ENCODE measurements around the gene SMAD3.

Gene SMAD3

GRCh38 chr15:67180514-67181191 is 115.3 kb downstream of the SMAD3 start:
- no peak for DNase-seq (ENCODE audit: low read depth)

GRCh38 chr15:67181221-67181639 is 115.8 kb downstream of the SMAD3 start:
- no peak for DNase-seq (ENCODE audit: low read depth)

GRCh38 chr15:67183443-67184169 is 118.2 kb downstream of the SMAD3 start:
- DNase-seq (ENCODE audit: low read depth): peak; percentile 88

DNA sequence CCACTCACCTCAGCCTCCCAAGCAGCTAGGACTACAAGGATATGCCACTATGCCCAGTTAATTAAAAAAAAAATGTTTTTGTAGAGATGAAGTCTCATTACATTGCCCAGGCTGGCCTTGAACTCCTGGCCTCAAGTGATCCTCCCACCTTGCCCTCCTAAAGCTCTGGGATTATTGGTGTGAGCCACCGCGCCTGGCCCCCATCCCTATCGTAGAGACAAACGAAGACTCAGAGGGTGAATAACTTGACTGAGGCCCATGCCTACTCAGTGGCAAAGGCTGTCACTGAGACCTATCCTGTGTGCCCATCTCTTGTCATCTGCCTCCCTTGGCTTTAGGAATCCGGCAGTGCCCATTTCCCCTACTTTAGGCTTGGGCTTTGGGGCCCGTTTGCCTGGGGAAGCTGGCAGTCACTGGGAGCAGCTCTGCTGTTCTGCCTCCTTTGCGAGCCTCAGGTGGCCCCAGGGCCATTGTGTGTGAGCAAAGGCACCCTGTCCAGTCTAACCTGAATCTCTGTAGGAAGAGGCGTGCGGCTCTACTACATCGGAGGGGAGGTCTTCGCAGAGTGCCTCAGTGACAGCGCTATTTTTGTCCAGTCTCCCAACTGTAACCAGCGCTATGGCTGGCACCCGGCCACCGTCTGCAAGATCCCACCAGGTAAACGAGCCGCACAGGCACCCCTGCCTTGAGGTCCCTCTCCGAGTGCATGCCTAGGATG is 119.0 kb downstream of the SMAD3 start:
- no peak for DNase-seq (ENCODE audit: low read depth)

DNA sequence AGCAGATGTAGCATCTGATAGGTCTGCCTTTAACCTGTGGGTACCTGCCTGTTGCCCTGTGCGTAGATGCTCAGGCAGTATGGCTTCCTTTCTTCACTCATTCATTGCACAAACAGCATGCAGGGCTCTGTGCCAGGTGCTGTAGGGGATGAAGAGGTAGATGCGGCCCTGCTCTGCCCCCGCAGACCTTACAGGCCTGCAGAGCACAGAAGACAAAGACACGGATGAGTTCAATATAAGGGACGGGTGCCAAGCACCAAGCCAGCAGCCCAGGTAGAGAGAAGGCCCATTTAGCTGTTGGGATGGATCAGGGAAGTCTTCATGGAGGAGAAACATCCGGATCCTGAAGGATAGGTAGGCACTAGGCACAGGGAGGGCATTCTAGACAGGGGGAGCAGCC is 119.6 kb downstream of the SMAD3 start:
- DNase-seq (ENCODE audit: low read depth): no peak

DNA sequence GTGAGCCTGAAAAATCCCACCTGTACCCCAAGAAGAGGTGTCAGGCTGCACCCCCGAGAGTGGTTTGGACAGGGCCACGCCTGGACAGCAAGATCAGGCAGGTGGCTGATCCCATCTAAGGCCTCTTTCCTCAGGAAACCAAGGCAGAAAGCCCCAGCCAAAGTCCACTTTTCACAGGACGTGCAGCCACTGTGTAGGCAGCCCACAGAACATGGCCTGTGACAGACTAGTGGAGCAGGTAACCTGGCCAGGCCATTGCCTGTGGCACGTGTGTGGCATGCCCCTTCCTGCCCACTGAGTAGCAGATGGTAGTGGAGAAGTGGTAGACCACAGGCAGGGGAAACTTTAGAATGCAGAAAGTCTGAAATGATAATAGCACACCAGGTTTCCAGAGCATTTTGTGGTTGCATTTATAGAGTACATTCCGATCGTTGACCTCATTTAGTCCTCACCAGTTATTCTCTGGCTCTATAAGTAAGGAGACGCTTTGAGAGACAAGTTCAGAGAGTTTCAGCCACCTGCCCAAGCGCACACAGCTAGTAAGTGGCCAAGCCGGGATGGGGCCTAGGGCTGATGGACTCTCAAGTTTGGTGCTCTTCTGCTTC is 120.3 kb downstream of the SMAD3 start:
- no peak for DNase-seq (ENCODE audit: low read depth)

- DNase-seq (ENCODE audit: low read depth): no peak
Observed at GRCh38 chr15:67186226-67186649, 120.8 kb downstream of the SMAD3 start.

- DNase-seq (ENCODE audit: low read depth): no peak
Observed at GRCh38 chr15:67186688-67187087, 121.3 kb downstream of the SMAD3 start.

GRCh38 chr15:67187351-67187854 is 122.0 kb downstream of the SMAD3 start:
- DNase-seq (ENCODE audit: low read depth): no peak

GRCh38 chr15:67188551-67189218 is 123.3 kb downstream of the SMAD3 start:
- peak; percentile 81 for DNase-seq (ENCODE audit: low read depth)

DNA sequence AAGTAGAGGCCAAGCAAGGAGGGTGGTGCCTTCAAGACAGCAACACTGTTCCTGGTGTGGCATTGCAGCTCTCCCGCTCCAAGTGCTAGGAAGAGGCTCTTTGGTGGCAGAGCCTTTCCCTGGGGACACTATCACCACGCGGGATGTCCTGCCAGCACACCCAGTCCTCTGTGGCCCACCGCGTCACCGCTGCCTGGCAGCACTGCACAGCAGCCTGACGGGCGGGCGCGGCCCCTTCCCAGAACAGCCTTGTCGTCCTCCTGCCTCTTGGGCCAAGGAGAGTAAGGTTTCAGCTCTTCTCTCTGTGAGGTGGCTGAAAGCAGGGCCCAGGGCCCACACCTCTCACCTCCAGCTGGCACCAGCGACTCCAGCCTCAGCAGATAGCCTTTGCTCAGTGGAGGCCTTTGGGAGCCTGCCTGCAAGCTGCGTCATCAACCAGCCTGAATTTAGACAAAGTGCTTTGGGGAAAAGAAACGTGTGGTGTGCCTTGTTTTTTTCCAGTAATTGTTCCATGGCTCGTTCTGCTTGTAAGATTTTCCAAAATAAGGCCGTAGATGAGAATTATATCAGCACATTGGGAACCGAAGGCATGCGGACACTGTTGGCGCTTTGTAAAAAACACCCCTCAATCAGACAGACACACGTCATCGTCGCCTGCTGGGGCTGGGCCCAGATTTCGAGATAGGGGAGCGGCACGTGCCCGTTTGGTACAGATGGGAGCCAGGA is 124.1 kb downstream of the SMAD3 start:
- no peak for DNase-seq (ENCODE audit: low read depth)

DNA sequence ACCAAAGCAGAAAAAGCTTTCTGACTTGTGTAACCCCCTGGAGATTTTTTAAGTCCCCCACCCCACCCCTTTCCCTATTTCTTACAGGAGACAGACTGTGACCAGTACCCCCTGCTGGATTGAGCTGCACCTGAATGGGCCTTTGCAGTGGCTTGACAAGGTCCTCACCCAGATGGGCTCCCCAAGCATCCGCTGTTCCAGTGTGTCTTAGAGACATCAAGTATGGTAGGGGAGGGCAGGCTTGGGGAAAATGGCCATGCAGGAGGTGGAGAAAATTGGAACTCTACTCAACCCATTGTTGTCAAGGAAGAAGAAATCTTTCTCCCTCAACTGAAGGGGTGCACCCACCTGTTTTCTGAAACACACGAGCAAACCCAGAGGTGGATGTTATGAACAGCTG is 124.9 kb downstream of the SMAD3 start:
- DNase-seq (ENCODE audit: low read depth): no peak

GRCh38 chr15:67190813-67191212 is 125.4 kb downstream of the SMAD3 start:
- DNase-seq (ENCODE audit: low read depth): no peak

DNA sequence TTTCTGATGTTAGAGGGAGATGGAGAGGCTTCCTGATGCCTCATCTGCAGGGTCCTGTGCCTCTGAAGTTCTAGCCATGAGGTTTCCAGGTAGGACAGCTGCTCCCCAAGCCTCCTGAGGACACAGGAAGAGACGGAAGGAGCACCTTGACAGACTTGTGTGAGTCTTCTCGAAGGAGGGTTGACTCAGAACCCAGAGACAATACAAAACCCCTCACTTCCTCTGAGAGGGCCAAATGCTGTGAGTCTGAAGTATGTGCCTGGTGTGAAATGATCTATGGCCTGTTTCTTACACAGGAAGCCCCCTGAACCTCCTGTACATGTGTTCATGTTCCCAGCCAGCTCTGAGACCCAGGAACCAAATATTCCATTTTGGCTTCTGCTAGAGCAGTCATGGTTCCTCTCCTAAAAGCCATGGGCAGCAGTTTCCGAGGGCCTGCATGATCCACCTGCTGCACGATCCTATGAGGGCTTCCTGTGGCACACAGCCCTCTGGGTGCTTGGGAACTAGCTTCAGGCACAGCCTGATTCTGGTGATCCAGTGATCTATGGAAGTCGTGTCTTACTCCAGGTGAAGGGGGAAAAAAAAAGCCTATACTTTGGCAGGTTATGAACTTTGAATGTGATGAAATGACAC is 126.9 kb downstream of the SMAD3 start:
- DNase-seq (ENCODE audit: low read depth): no peak

- no peak for DNase-seq (ENCODE audit: low read depth)
Observed at GRCh38 chr15:67193223-67193990, 128.0 kb downstream of the SMAD3 start.

- no peak for DNase-seq (ENCODE audit: low read depth)
Observed at GRCh38 chr15:67194171-67195114, 129.0 kb downstream of the SMAD3 start.

- no peak for DNase-seq (ENCODE audit: low read depth)
Observed at GRCh38 chr15:67195305-67195704, 129.9 kb downstream of the SMAD3 start.

GRCh38 chr15:67196222-67196621 is 130.8 kb downstream of the SMAD3 start:
- DNase-seq (ENCODE audit: low read depth): no peak

All from GM04503 (cell line).